ENCODE data around the gene ABCG5.

DNA sequence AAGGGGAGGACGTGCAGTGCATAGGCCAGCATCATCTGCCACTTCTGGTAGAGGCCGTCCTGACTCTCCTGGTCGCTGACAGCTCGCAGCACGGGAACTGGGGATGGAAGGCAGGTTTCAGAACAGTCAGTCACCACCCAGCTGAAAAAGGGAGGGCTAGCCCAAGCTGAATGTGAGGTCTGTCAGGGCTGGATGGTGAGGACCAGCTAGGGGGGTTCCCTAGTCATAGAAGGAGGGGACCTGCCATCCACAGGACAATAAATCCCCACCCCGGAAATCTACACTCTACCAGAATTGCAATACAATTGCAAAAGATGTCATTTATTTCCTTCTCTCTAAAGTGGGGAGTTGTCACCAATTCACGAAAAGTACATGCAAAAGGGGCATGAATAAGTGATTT, 15.8 kb downstream of the ABCG5 start:
- TF ChIP-seq, protein P1, sequence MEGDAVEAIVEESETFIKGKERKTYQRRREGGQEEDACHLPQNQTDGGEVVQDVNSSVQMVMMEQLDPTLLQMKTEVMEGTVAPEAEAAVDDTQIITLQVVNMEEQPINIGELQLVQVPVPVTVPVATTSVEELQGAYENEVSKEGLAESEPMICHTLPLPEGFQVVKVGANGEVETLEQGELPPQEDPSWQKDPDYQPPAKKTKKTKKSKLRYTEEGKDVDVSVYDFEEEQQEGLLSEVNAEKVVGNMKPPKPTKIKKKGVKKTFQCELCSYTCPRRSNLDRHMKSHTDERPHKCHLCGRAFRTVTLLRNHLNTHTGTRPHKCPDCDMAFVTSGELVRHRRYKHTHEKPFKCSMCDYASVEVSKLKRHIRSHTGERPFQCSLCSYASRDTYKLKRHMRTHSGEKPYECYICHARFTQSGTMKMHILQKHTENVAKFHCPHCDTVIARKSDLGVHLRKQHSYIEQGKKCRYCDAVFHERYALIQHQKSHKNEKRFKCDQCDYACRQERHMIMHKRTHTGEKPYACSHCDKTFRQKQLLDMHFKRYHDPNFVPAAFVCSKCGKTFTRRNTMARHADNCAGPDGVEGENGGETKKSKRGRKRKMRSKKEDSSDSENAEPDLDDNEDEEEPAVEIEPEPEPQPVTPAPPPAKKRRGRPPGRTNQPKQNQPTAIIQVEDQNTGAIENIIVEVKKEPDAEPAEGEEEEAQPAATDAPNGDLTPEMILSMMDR (conservative IDR thresholded peaks at IDR 0.05; ENCODE audit: low read length) = no peak
- TF ChIP-seq EZH2phosphoT487 (IDR thresholded peaks at IDR 0.05; ENCODE audit: borderline replicate concordance) = no peak
